CD14-positive monocyte (primary cell): ENCODE data around the gene PDCD1. TPM values are rescaled to one million over a fixed set of nuclear protein-coding genes. Genes with fewer than 3 reads are reported as not detected.

ENCODE experiments used
- DNase-seq, 3 donors: peaks; one replicate each; pipeline ENCODE4 v3.0.0-alpha.2; 2011 to 2022
- H2AFZ ChIP-seq: 2 replicates; pipeline ENCODE4 v1.6.0; 2012; ENCODE audit warnings: mild to moderate bottlenecking, low read depth, low read length, inconsistent platforms; ENCODE audit not compliant: insufficient read depth, poor library complexity, severe bottlenecking
- H3K27ac ChIP-seq, 2 donors: 1 replicate in 1 of 2; 2 replicates in 1 of 2; pipeline ENCODE4 v1.5.1; 2012 to 2013; ENCODE audit warnings: low read length in 2 of 2, control low read depth in 1 of 2, inconsistent platforms in 1 of 2, low read depth in 1 of 2, mild to moderate bottlenecking in 1 of 2
- H3K27me3 ChIP-seq, 2 donors: one replicate each; pipeline versions ENCODE4 v1.6.0 to v1.6.1; 2011 to 2013; ENCODE audit warnings: low read length in 2 of 2; ENCODE audit not compliant: control insufficient read depth in 2 of 2, insufficient read depth in 2 of 2
- H3K36me3 ChIP-seq, 2 donors: replicated peaks in 1 of 2; 1 replicate in 1 of 2; 2 replicates in 1 of 2; pipeline versions ENCODE4 v1.5.1 to v1.6.1; 2012 to 2013; ENCODE audit warnings: low read length in 2 of 2, control low read depth in 1 of 2, inconsistent platforms in 1 of 2, mild to moderate bottlenecking in 1 of 2; ENCODE audit not compliant: insufficient read depth in 2 of 2, control insufficient read depth in 1 of 2
- H3K4me1 ChIP-seq, 2 donors: 1 replicate in 1 of 2; 2 replicates in 1 of 2; pipeline versions ENCODE4 v1.5.1 to v1.6.1; 2012 to 2013; ENCODE audit warnings: low read length in 2 of 2, control low read depth in 1 of 2, inconsistent platforms in 1 of 2, mild to moderate bottlenecking in 1 of 2, moderate library complexity in 1 of 2; ENCODE audit not compliant: insufficient read depth in 2 of 2, control insufficient read depth in 1 of 2
- H3K4me2 ChIP-seq: replicated peaks from 2 replicates; pipeline ENCODE3; 2012; ENCODE audit warnings: low read length, moderate library complexity, mild to moderate bottlenecking; ENCODE audit not compliant: poor library complexity, severe bottlenecking; ENCODE audit errors: extremely low read depth
- H3K4me3 ChIP-seq, 3 experiments: fragments of 200-600 bp in 1 of 3; sonication (generic) in 1 of 3; replicated peaks in 1 of 3; 1 replicate in 2 of 3; 2 replicates in 1 of 3; pipeline ENCODE4 v1.5.1; 2011 to 2013; ENCODE audit warnings: low read length in 3 of 3, mild to moderate bottlenecking in 3 of 3, control low read depth in 2 of 3, low read depth in 2 of 3, inconsistent platforms in 1 of 3, moderate library complexity in 1 of 3
- H3K79me2 ChIP-seq: 2 replicates; pipeline ENCODE4 v1.6.0; 2012; ENCODE audit warnings: mild to moderate bottlenecking, control low read depth, inconsistent platforms, low read length, moderate library complexity; ENCODE audit not compliant: insufficient read depth
- H3K9ac ChIP-seq: 2 replicates; pipeline ENCODE4 v1.6.0; 2017; ENCODE audit warnings: low read length, mild to moderate bottlenecking; ENCODE audit not compliant: insufficient read depth, poor library complexity, severe bottlenecking
- H3K9me3 ChIP-seq, 2 donors: replicated peaks in 1 of 2; 1 replicate in 1 of 2; 2 replicates in 1 of 2; pipeline versions ENCODE4 v1.5.1 to v1.6.1; 2012 to 2013; ENCODE audit warnings: low read length in 2 of 2, control low read depth in 1 of 2; ENCODE audit not compliant: control insufficient read depth in 1 of 2, insufficient read depth in 1 of 2
- H4K20me1 ChIP-seq: 2 replicates; pipeline ENCODE4 v1.6.0; 2012; ENCODE audit warnings: mild to moderate bottlenecking, low read length, control low read depth, moderate library complexity; ENCODE audit not compliant: insufficient read depth
- H3K27ac Mint-ChIP-seq, 7 donors: one replicate each; pipeline ENCODE4 v1.8.0; 2020; ENCODE audit warnings: mild to moderate bottlenecking in 7 of 7, mixed read lengths in 7 of 7, moderate library complexity in 6 of 7, inconsistent platforms in 2 of 7
- H3K27me3 Mint-ChIP-seq, 3 donors: one replicate each; pipeline ENCODE4 v1.8.0; 2021 to 2022; ENCODE audit warnings: low read depth in 3 of 3, mild to moderate bottlenecking in 3 of 3, mixed read lengths in 3 of 3, moderate library complexity in 3 of 3, inconsistent platforms in 1 of 3
- H3K36me3 Mint-ChIP-seq, 2 donors: one replicate each; pipeline ENCODE4 v1.8.0; 2020; ENCODE audit warnings: mixed read lengths in 2 of 2, inconsistent platforms in 1 of 2, mild to moderate bottlenecking in 1 of 2
- H3K4me1 Mint-ChIP-seq: one replicate; pipeline ENCODE4 v1.8.0; 2020; ENCODE audit warnings: mild to moderate bottlenecking, mixed read lengths
- H3K4me3 Mint-ChIP-seq, 2 donors: one replicate each; pipeline ENCODE4 v1.8.0; 2020; ENCODE audit warnings: mild to moderate bottlenecking in 2 of 2, mixed read lengths in 2 of 2, moderate library complexity in 1 of 2
- H3K9me3 Mint-ChIP-seq, 7 donors: one replicate each; pipeline ENCODE4 v1.8.0; 2020 to 2022; ENCODE audit warnings: mixed read lengths in 7 of 7, mild to moderate bottlenecking in 6 of 7, moderate library complexity in 6 of 7, inconsistent platforms in 2 of 7
- CTCF ChIP-seq: fragments of 200-600 bp; IDR thresholded peaks from one replicate; pipeline ENCODE4 v1.8.0; 2022; ENCODE audit warnings: antibody characterized with exemption, mild to moderate bottlenecking
- WGBS: methylation state at CpG from one replicate; pipeline ENCODE4 v1.1.5; 2013; ENCODE audit warnings: missing lambda C conversion rate; ENCODE audit not compliant: insufficient coverage; 5-methylcytosine and 5-hydroxymethylcytosine counted together
- intact Hi-C, 2 donors: fragments of 100-400 bp; cut with micrococcal nuclease; formaldehyde crosslinking; loops; one replicate each; pipeline versions ENCODE4 v1.15.0 to v1.15.1; 2023
- polyA plus RNA-seq, 3 donors: library from polyadenylated mRNA; depleted of rRNA in 1 of 3; unstranded in 2 of 3; stranded (reverse) in 1 of 3; fragments of 300-500 nt in 2 of 3; fragments of >200 nt in 1 of 3; fragmentation: Illumina TruSeq in 2 of 3; gene quantifications; 1 replicate in 2 of 3; 2 replicates in 1 of 3; pipeline ENCODE4 v1.2.3, GENCODE V29; 2012 to 2021

Gene PDCD1
- polyA plus RNA-seq, 3 donors: 0.08 TPM; not detected in 2

GRCh38 chr2:241865416-241865956, 6.8 kb upstream of the PDCD1 start:
- no peak overlapping the region for H3K4me2 ChIP-seq
- H3K9me3 ChIP-seq: peaks cover 0 to 11% of the 10 kb centered on the region in 2 donors
- peaks cover 2 to 18% (median 8%) of the 10 kb centered on the region in 7 donors for H3K9me3 Mint-ChIP-seq
- H2AFZ ChIP-seq: no peak overlapping the region
- no peaks in the 10 kb centered on the region for H3K36me3 ChIP-seq
- peaks cover 0 to 2% of the 10 kb centered on the region in 2 donors for H3K36me3 Mint-ChIP-seq
- intact Hi-C loops: no loop called here
- H3K9ac ChIP-seq: no peak overlapping the region
- WGBS: 94% methylated on average over 3 of the region's 3 CpGs
- no peak overlapping the region for H3K4me3 ChIP-seq
- H3K4me1 ChIP-seq: no peaks in the 10 kb centered on the region
- H4K20me1 ChIP-seq: no peaks in the 10 kb centered on the region
- TF ChIP-seq CTCF: no peak
- H3K4me3 Mint-ChIP-seq: peak overlapping the region in 1 of 2 donors; percentile 72
- H3K27me3 Mint-ChIP-seq: peaks cover 37 to 63% (median 47%) of the 10 kb centered on the region in 3 donors
- peak overlapping the region in 2 of 7 donors; percentile 2 to 58 for H3K27ac Mint-ChIP-seq
- peaks cover 5% of the 10 kb centered on the region for H3K4me1 Mint-ChIP-seq
- DNase-seq: no peak
- no peak overlapping the region for H3K27ac ChIP-seq
- H3K27me3 ChIP-seq: peaks cover 0 to 46% of the 10 kb centered on the region in 2 donors
- no peaks in the 10 kb centered on the region for H3K79me2 ChIP-seq

- Histone ChIP-seq H3K9me3 (peaks cover 0 to 11% of the 10 kb centered on the region in 2 donors), H3K27me3 (peaks cover 0 to 46% of the 10 kb centered on the region in 2 donors), H3K27ac (no peak overlapping the region), H3K36me3 (no peaks in the 10 kb centered on the region), H3K9ac (no peak overlapping the region), H3K4me3 (no peak overlapping the region), H3K4me2 (no peak overlapping the region), H4K20me1 (no peaks in the 10 kb centered on the region), H3K79me2 (no peaks in the 10 kb centered on the region), H3K4me1 (peaks cover 0 to 4% of the 10 kb centered on the region in 2 donors), H2AFZ (no peak overlapping the region)
- Mint-ChIP-seq H3K4me3 (peak overlapping the region in 1 of 2 donors; percentile 72), H3K9me3 (peaks cover 2 to 18% (median 8%) of the 10 kb centered on the region in 7 donors), H3K36me3 (peaks cover 0 to 2% of the 10 kb centered on the region in 2 donors), H3K4me1 (peaks cover 6% of the 10 kb centered on the region), H3K27ac (no peak overlapping the region), H3K27me3 (peaks cover 37 to 63% (median 47%) of the 10 kb centered on the region in 3 donors)
- DNase-seq: no peak
- intact Hi-C loops: no loop called here
- WGBS: 94% methylated on average over 5 of the region's 5 CpGs
- TF ChIP-seq CTCF: no peak
These were observed 6.1 kb upstream of the PDCD1 start for GRCh38 chr2:241864850-241865213.
